Neural cell (in vitro differentiated cells): ENCODE results near the gene ADAMTS17. TPM values are rescaled to one million over a fixed set of nuclear protein-coding genes. Genes with fewer than 3 reads are reported as not detected.

ENCODE experiments used
- H2AFZ ChIP-seq: fragments of 200-600, 300-800 bp; sonication (generic), shearing (Covaris generic); 2 replicates; pipeline ENCODE4 v1.6.0; 2014; ENCODE audit warnings: low read depth, mild to moderate bottlenecking, antibody characterized with exemption, low read length, moderate library complexity
- H3F3A ChIP-seq: fragments of 200-600 bp; shearing (Covaris generic); 2 replicates; pipeline ENCODE4 v1.6.1; 2016; ENCODE audit warnings: mild to moderate bottlenecking, moderate library complexity, mixed read lengths, antibody characterized with exemption, low read length; ENCODE audit not compliant: insufficient read depth, poor library complexity, severe bottlenecking
- H3K27ac ChIP-seq: fragments of 200-600, 300-800 bp; sonication (generic), shearing (Covaris generic); 2 replicates; pipeline ENCODE4 v1.5.1; 2014; ENCODE audit warnings: mild to moderate bottlenecking, low read length, moderate library complexity
- H3K27me3 ChIP-seq: fragments of 300-800, 200-600 bp; sonication (generic), shearing (Covaris generic); 2 replicates; pipeline ENCODE4 v1.6.0; 2014; ENCODE audit warnings: mild to moderate bottlenecking, low read depth, low read length, moderate library complexity; ENCODE audit not compliant: insufficient read depth
- H3K36me3 ChIP-seq: fragments of 300-800, 200-600 bp; sonication (generic), shearing (Covaris generic); 2 replicates; pipeline ENCODE4 v1.5.1; 2014; ENCODE audit warnings: mild to moderate bottlenecking, antibody characterized with exemption, low read length, moderate library complexity; ENCODE audit not compliant: insufficient read depth
- H3K4me2 ChIP-seq: fragments of 300-800, 200-600 bp; sonication (generic), shearing (Covaris generic); 2 replicates; pipeline ENCODE4 v1.6.0; 2014; ENCODE audit warnings: mild to moderate bottlenecking, low read length
- H3K4me3 ChIP-seq: fragments of 300-800, 200-600 bp; sonication (generic), shearing (Covaris generic); 2 replicates; pipeline ENCODE4 v1.5.1; 2014; ENCODE audit warnings: mild to moderate bottlenecking, low read length, moderate library complexity
- H3K79me2 ChIP-seq: fragments of 200-600 bp; shearing (Covaris generic); replicated peaks from 2 replicates; pipeline ENCODE4 v1.6.0; 2014; ENCODE audit warnings: mild to moderate bottlenecking, low read length, moderate library complexity; ENCODE audit not compliant: insufficient read depth
- H3K9ac ChIP-seq: fragments of 300-800, 200-600 bp; sonication (generic), shearing (Covaris generic); 2 replicates; pipeline ENCODE4 v1.6.1; 2016; ENCODE audit warnings: mild to moderate bottlenecking, low read length, mixed read lengths
- H3K9me2 ChIP-seq: fragments of 200-600 bp; shearing (Covaris generic); 2 replicates; pipeline ENCODE4 v1.6.1; 2016; ENCODE audit warnings: mild to moderate bottlenecking, low read length, mixed read lengths; ENCODE audit not compliant: insufficient read depth
- H3K9me3 ChIP-seq: fragments of 200-600, 300-800 bp; sonication (generic), shearing (Covaris generic); 2 replicates; pipeline ENCODE4 v1.6.1; 2016; ENCODE audit warnings: mild to moderate bottlenecking, mixed run types, low read length, moderate library complexity, mixed read lengths
- H4K20me1 ChIP-seq: fragments of 200-600 bp; shearing (Covaris generic); 2 replicates; pipeline ENCODE4 v1.6.1; 2016; ENCODE audit warnings: mild to moderate bottlenecking, mixed run types; ENCODE audit not compliant: insufficient read depth
- CTCF ChIP-seq: fragments of 450-650 bp; IDR thresholded peaks from 2 replicates; pipeline ENCODE4 v1.5.1; 2014; ENCODE audit warnings: antibody characterized with exemption, mild to moderate bottlenecking, moderate library complexity; ENCODE audit not compliant: poor library complexity, severe bottlenecking
- EP300 ChIP-seq: fragments of 450-650 bp; conservative IDR thresholded peaks from 2 replicates; pipeline ENCODE4 v1.6.1; 2014; ENCODE audit warnings: antibody characterized with exemption, mild to moderate bottlenecking, moderate library complexity; ENCODE audit not compliant: poor library complexity, severe bottlenecking
- EZH2 ChIP-seq: fragments of 200-600, 300-800 bp; shearing (Covaris generic), sonication (generic); IDR thresholded peaks from 2 replicates; pipeline ENCODE4 v1.6.1; 2014; ENCODE audit warnings: antibody characterized with exemption, low read length, borderline replicate concordance, mild to moderate bottlenecking; ENCODE audit not compliant: insufficient read depth, poor library complexity, severe bottlenecking
- MXI1 ChIP-seq: fragments of 450-650 bp; conservative IDR thresholded peaks from 2 replicates; pipeline ENCODE4 v1.6.1; 2014; ENCODE audit warnings: antibody characterized with exemption, mild to moderate bottlenecking; ENCODE audit not compliant: poor library complexity, severe bottlenecking
- POLR2AphosphoS5 ChIP-seq: IDR thresholded peaks from 2 replicates; pipeline ENCODE4 v1.6.1; 2012
- RAD21 ChIP-seq: fragments of 450-650 bp; conservative IDR thresholded peaks from 2 replicates; pipeline ENCODE4 v1.6.1; 2014; ENCODE audit warnings: antibody characterized with exemption, mild to moderate bottlenecking, moderate library complexity
- REST ChIP-seq: IDR thresholded peaks from 2 replicates; pipeline ENCODE4 v1.6.1; 2012; ENCODE audit warnings: borderline replicate concordance
- SMC3 ChIP-seq: fragments of 450-650 bp; conservative IDR thresholded peaks from 2 replicates; pipeline ENCODE4 v1.6.1; 2014; ENCODE audit warnings: antibody characterized with exemption, mild to moderate bottlenecking, moderate library complexity; ENCODE audit not compliant: poor library complexity
- TAF1 ChIP-seq: IDR thresholded peaks from 2 replicates; pipeline ENCODE4 v1.6.1; 2012; ENCODE audit warnings: low read depth
- polyA plus RNA-seq: library from polyadenylated mRNA; depleted of rRNA; stranded (reverse); fragments of >200 nt; gene quantifications from 2 replicates; pipeline ENCODE4 v1.2.3, GENCODE V29; 2014

Gene ADAMTS17
- polyA plus RNA-seq, 1 donor from 2014 or later, result 0.04 TPM

GRCh38 chr15:100230784-100231183, 111.0 kb downstream of the ADAMTS17 start:
- Histone ChIP-seq H3K9me3 (no peaks in the 10 kb centered on the region), H3K36me3 (no peaks in the 10 kb centered on the region), H3K79me2 (no peaks in the 10 kb centered on the region), H3K9ac (no peak overlapping the region), H3K4me2 (no peak overlapping the region), H3F3A (no peaks in the 10 kb centered on the region), H3K4me3 (no peak overlapping the region), H3K27me3 (no peaks in the 10 kb centered on the region), H4K20me1 (no peaks in the 10 kb centered on the region), H2AFZ (no peak overlapping the region), H3K27ac (no peak overlapping the region), H3K9me2 (no peaks in the 10 kb centered on the region)
- TF ChIP-seq TAF1, result no peak
- TF ChIP-seq EZH2, result no peak
- TF ChIP-seq POLR2AphosphoS5, result no peak
- no peak for TF ChIP-seq SMC3
- no peak for TF ChIP-seq CTCF
- no peak for TF ChIP-seq RAD21
- TF ChIP-seq EP300, result no peak

DNA sequence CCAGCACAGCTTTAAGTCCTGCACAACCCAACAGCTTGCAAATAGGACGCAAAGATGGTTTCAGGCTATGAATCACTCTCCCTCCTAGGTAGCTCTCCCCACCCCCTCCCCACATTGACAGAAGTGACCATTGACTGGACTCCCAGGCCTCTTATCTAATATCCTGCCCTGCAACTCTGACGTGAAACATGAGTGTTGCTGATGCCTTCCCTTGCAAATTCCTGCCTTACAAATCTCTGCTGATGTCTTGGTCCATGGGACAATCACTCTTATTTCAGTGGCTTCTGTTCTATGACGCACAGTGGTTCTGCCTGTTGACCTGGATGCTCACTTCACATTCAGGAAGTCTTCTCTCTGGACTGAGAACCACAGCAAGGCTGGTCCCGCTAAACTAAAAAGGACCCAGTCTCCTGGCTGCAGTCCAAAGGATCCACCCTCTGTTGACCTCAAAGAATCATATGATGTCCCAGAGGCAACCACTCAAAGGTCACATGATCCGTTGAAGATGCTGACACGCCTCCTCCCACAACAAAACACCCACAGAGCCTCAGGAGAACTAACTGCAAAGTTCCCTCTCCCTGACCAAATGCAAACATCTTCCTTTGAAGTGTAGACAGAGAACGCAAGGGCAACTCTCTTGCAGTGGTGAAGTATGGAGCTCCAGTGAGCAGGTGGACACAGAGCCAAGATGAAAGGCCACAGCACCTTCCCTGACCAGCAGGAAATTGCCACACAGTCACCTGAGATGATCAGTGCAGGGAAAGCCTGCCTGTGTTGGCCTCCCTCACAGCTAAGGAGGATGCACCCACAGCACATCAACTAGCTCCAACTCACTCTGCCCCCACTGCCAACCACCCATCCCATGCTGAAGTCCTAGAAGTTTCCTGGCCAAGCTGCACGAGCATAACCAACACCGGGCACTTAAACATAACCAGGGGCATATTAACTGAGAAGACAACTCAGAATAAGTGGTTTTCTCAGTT, 112.3 kb downstream of the ADAMTS17 start:
- Histone ChIP-seq H3K27ac (no peak overlapping the region), H3K79me2 (no peaks in the 10 kb centered on the region), H2AFZ (no peak overlapping the region), H3K9ac (no peak overlapping the region), H3K27me3 (no peaks in the 10 kb centered on the region), H3K4me2 (no peak overlapping the region), H3K4me3 (no peak overlapping the region), H3K9me2 (no peaks in the 10 kb centered on the region), H3K36me3 (no peaks in the 10 kb centered on the region), H3K9me3 (no peaks in the 10 kb centered on the region), H3F3A (no peaks in the 10 kb centered on the region), H4K20me1 (no peaks in the 10 kb centered on the region)
- TF ChIP-seq POLR2AphosphoS5 (no peak), MXI1 (no peak), EP300 (no peak), REST (no peak), CTCF (no peak), TAF1 (no peak), RAD21 (no peak), SMC3 (no peak), EZH2 (no peak)
